Activated CD4-positive, alpha-beta T cell treated with anti-CD3 and anti-CD28 coated beads for 4 hours (primary cell): ENCODE data around the gene MLLT10.
"Not testable (repeated sequence)": the region's sequence is repeated elsewhere in the genome, so short reads cannot be mapped to it uniquely, and the experiment has no call there.

ENCODE experiments used
- DNase-seq, 2 donors: peaks; one replicate each; pipeline ENCODE4 v3.0.0-alpha.2; 2020

MLLT10 gene

DNA sequence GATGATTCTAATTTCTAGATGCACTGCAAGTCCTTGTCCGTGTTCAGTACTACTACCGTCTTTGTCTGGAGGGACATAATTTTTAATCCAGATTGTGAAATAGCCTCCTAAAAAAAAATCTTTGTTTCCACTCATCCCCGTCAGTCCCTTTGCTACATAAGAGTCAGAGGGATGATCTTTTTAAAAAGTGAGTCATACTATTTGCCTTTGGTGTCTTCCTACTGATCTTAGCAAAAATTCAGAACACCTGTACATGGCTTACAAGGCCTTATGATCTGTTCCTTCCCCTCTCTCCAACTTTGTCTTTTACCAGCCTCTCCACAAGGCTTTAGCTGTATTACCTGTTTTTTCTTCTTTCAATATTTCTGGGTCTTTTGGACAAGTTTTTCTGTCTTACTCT, 173.5 kb downstream of the MLLT10 start:
- no peak for DNase-seq

GRCh38 chr10:21712975-21713374, 178.9 kb downstream of the MLLT10 start:
- no peak for DNase-seq

GRCh38 chr10:21715531-21716195, 181.6 kb downstream of the MLLT10 start:
- DNase-seq = no peak

GRCh38 chr10:21717437-21718054, 183.5 kb downstream of the MLLT10 start:
- DNase-seq = not testable (repeated sequence)

- DNase-seq = no peak
These were observed 185.5 kb downstream of the MLLT10 start for GRCh38 chr10:21719502-21719901.

GRCh38 chr10:21720090-21720489, 186.1 kb downstream of the MLLT10 start:
- DNase-seq = no peak

GRCh38 chr10:21721000-21721665, 187.1 kb downstream of the MLLT10 start:
- DNase-seq = no peak

DNA sequence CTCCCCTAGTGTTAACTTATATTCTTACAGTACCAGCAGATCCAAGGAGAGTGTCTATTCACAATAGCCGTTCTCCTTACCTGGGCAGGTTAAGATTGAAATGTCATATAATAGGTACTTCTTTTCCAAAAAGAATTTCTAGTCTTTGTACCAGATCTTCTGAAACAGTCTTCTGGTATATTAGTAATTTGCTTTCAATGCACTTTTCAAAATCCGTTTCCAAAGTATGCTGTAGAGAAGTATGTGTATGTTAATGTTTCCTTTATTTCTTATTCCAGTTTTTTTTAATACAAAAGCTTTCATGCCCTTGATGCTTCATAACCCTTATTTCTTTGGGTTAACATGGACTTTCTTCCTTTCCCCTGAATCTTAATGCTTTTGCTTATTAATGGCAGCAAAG, 188.2 kb downstream of the MLLT10 start:
- no peak for DNase-seq

GRCh38 chr10:21724020-21724589, 190.1 kb downstream of the MLLT10 start:
- no peak for DNase-seq

DNA sequence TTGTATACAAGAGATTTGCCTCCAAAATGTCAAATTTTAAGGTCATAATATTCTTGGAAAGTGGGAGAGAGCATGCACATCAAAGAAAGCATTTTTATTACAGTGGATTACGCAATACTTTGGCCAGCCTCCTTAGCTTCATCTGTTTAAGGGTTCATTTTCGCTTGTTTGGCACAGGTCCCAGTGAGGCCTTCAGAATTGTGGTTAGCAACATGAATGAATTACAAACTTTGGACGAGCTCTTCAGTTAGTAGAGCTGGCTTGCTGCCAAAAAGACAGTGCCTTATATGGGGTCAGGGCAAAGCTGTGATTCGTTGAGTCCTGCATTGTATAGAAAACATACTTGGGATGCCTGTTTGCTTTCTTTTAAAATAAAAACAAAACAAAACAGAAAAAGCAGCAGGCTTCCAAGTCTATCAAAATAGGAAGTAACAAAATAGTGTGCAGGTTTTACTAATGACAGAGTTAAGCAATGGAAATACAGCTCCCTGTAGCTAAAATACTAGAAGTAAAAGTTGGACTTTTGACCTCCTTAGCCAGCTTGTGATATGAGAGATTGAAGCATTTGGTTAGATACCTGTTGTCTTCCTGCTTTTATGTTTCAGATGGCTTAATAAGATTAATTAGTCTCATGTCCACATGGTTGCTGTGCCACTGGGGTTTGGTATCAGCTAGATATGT, 190.8 kb downstream of the MLLT10 start:
- peak; percentile 41 to 44 for DNase-seq

DNA sequence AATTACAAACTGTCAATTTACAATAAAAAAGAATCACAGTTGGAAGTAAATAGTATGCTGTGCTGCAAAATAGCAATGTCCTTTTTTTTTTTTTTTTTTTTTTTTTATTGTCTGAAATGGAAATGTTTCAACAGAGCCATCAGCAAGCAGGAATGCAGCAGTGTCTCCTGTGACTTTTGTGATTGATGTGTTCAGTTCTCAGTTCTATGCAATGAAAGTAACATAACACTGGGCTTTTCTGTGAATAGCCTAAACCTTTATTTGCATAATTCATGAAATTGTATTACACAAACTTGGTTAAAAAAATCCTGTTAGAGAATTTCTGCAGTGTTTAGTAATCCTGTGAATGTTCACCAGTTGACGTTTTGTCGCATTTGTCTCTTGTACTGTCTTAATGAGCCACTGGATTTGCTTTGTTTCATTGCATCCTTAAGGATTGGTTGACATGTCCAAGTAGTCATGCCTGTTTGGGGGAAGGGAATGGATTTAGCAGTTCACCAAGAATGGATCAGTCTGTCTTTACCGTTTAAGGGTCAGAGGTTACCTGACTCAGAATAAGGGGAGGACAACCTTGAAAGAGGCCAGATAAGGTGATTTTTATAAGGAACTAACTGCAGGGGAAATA, 192.7 kb downstream of the MLLT10 start:
- no peak for DNase-seq

- DNase-seq = no peak
These were observed 193.6 kb downstream of the MLLT10 start for GRCh38 chr10:21727452-21728168.

DNA sequence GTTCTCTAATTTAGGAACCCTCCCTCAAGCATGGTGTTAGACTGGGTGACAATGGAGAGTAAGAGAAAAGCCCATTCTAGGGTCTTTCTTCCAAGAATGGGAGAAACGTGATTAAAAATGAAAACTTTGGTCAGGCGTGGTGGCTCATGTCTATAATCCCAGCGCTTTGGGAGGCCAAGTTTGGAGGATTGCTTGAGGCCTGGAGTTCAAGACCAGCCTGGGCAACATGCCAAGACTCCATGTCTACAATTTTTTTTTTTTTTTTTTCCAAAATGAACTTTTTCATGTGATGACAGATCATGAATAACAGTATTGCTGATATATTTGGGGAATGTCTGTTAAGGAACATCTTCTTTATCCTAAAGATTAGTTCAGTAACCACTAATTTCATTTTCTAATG, 194.6 kb downstream of the MLLT10 start:
- no peak for DNase-seq

GRCh38 chr10:21732067-21732772, 198.2 kb downstream of the MLLT10 start:
- peak in 1 of 2 donors; percentile 26 for DNase-seq

DNA sequence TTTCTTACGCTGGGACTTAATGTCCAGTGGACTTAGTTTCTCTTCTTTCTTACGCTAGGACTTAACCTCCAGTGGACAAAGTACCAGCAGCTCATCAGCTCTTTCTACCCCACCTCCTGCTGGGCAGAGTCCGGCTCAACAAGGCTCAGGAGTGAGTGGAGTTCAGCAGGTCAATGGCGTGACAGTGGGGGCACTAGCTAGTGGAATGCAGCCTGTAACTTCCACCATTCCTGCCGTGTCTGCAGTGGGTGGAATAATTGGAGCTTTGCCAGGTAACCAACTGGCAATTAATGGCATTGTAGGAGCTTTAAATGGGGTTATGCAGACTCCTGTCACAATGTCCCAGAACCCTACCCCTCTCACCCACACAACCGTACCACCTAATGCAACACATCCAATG, 199.7 kb downstream of the MLLT10 start:
- DNase-seq = no peak

DNA sequence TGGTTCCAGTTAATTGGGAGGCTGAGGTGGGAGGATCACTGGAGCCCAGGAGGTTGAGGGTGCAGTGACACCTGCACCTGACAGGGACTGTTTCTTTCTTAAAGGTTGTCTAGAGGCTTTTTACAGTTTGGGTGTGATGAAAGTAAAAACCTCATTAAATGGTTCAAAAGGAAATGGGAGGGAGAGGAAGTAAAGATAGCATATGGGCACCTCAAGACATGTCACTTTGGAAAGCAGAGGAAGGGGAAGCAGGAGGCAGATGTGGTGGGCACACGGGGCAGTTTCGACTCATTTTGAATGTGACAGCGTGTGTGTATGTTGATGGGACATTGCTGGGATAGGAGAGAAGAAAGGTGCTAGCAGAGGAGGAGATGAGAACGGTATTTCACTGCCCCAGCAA, 203.1 kb downstream of the MLLT10 start:
- no peak for DNase-seq

GRCh38 chr10:21740989-21741388, 207.0 kb downstream of the MLLT10 start:
- DNase-seq = peak; percentile 35 to 41

GRCh38 chr10:21742740-21743412, 208.8 kb downstream of the MLLT10 start:
- DNase-seq = no peak

GRCh38 chr10:21744223-21744622, 210.2 kb downstream of the MLLT10 start:
- no peak for DNase-seq

DNA sequence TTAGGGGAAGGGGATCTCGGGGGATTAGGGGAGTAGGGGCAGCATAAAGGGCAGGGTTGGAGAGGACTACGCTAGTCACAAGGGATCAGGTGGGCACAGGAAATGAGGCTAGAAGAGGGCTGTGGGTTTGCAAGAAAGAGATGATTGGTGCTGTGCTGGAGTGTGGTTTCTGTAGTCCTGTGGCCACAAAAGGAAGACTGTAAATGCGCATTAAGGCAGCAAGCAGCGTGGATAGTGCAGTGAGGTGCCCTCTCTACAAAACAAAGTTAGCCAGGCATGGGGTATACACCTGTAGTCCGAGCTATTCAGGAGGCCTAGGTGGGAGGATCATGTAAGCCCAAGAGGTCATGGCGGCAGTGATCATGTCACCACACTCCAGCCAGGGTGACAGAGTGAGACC, 212.1 kb downstream of the MLLT10 start:
- no peak for DNase-seq

GRCh38 chr10:21747809-21748208, 213.8 kb downstream of the MLLT10 start:
- no peak for DNase-seq
